Activated T-helper 1 cell treated with anti-CD3 and anti-CD28 coated beads, Interleukin-12 subunit alpha, Interleukin-12 subunit beta, Interleukin-2, Interleukin-4 antibody, amounts not matched to agents 30 ng/mL and 10 ng/mL and 1 ng/mL, durations not matched to agents 14 hours and 24 hours and 36 hours (primary cell): Measurements from ENCODE around the gene FAM216A. TPM values are rescaled to one million over a fixed set of nuclear protein-coding genes. Genes with fewer than 3 reads are reported as not detected.
A peak's percentile ranks its signal among the peaks of the same experiment; 100 is the strongest.
"Not testable (repeated sequence)": the region's sequence is repeated elsewhere in the genome, so short reads cannot be mapped to it uniquely, and the experiment has no call there.

Experiments
- DNase-seq: peaks from one replicate; pipeline ENCODE4 v3.0.0; 2021; ENCODE audit warnings: low spot score
- H3K27ac Mint-ChIP-seq: one replicate; pipeline ENCODE4 v1.8.0; 2021; ENCODE audit warnings: mild to moderate bottlenecking, mixed read lengths
- H3K27me3 Mint-ChIP-seq: one replicate; pipeline ENCODE4 v1.8.0; 2022; ENCODE audit warnings: mild to moderate bottlenecking, moderate library complexity, mixed read lengths; ENCODE audit not compliant: insufficient read depth
- H3K36me3 Mint-ChIP-seq: one replicate; pipeline ENCODE4 v1.8.0; 2021; ENCODE audit warnings: low read depth, mixed read lengths
- H3K4me1 Mint-ChIP-seq: one replicate; pipeline ENCODE4 v1.8.0; 2021; ENCODE audit warnings: low read depth, mixed read lengths
- H3K4me3 Mint-ChIP-seq: one replicate; pipeline ENCODE4 v1.8.0; 2021; ENCODE audit warnings: mild to moderate bottlenecking, moderate library complexity, mixed read lengths
- H3K9me3 Mint-ChIP-seq: one replicate; pipeline ENCODE4 v1.8.0; 2021; ENCODE audit warnings: mixed read lengths
- intact Hi-C: fragments of 100-400 bp; cut with micrococcal nuclease; formaldehyde crosslinking; loops from one replicate; pipeline ENCODE4 v1.15.1; 2024
- total RNA-seq: library from RNA; stranded (reverse); gene quantifications from 2 replicates; pipeline ENCODE4 v1.2.3, GENCODE V29; 2022

Gene FAM216A, protein sequence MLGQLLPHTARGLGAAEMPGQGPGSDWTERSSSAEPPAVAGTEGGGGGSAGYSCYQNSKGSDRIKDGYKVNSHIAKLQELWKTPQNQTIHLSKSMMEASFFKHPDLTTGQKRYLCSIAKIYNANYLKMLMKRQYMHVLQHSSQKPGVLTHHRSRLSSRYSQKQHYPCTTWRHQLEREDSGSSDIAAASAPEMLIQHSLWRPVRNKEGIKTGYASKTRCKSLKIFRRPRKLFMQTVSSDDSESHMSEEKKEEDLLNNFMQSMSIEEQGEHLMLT
- total RNA-seq = 40.8 and 45.9 TPM in 2 replicates

DNA sequence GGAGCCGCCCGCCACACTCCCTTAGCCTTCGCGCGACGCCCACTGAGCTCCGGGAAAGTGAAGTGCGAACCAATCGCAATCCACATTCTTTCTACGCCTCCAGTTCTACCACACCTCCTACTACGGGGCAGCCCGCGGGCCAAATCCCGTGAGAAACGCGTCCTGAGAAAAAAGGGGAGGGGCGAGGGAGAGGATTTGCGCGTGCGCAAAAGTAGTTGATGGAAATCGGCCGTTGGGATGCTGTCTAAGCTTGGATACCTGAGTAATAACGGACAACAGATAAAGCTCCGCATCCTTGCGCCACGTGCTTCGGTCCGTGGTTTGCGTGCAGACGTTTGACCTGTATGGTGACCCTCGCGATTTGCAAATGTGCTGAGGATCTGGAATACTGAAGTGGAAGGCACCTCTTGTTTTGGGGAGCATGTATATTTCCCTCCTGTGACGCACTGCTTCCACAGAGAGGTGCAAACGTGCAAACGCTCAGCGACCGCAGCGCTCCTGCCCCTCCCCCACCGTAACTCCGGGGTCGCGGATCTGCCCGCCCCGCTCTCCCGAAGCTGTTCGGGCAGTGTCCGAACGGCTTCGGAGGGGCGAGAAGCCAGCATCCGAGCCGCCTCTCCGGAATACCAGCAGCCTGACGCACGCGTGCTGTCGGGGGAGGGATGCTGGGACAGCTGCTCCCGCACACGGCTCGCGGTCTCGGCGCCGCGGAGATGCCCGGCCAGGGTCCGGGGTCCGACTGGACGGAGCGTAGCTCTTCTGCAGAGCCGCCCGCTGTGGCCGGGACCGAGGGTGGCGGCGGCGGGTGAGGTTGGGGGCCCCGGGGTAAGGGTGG lies at the start of gene FAM216A, which contains the start of gene GPN3:
TSS of gene FAM216A (plus strand) at position 632 of the 835 bp plus-strand sequence. CDS start at position 663, 31 bp downstream.
TSS of gene GPN3 (minus strand) at position 44 of the 835 bp plus-strand sequence. CDS start 54 bp downstream, outside the sequence.
- Mint-ChIP-seq H3K4me3 (peak within 1 kb of the TSS; percentile 96), H3K9me3 (no peaks in the 10 kb centered on the region), H3K27ac (peak within 1 kb of the TSS; percentile 95), H3K27me3 (no peaks in the 10 kb centered on the region), H3K4me1 (peaks cover 31% of the 10 kb centered on the region), H3K36me3 (peaks cover 19% of the 10 kb centered on the region)
- peak; percentile 96 for DNase-seq
- intact Hi-C loops = loop anchor here (1.0 to 10.0 kb wide), 14 partner anchors 18 to 356 kb away; partner anchors contain the start of genes ANAPC7, ARPC3, ATP2A2 and PPP1CC

GRCh38 chr12:110420644-110421043 lies 48.0 kb upstream of the FAM216A start:
- H3K36me3 Mint-ChIP-seq, H3K9me3 Mint-ChIP-seq, H3K4me1 Mint-ChIP-seq, H3K4me3 Mint-ChIP-seq, H3K27ac Mint-ChIP-seq, intact Hi-C loops, DNase-seq: not testable (repeated sequence)
- H3K27me3 Mint-ChIP-seq = peaks cover 42% of the 10 kb centered on the region

DNA sequence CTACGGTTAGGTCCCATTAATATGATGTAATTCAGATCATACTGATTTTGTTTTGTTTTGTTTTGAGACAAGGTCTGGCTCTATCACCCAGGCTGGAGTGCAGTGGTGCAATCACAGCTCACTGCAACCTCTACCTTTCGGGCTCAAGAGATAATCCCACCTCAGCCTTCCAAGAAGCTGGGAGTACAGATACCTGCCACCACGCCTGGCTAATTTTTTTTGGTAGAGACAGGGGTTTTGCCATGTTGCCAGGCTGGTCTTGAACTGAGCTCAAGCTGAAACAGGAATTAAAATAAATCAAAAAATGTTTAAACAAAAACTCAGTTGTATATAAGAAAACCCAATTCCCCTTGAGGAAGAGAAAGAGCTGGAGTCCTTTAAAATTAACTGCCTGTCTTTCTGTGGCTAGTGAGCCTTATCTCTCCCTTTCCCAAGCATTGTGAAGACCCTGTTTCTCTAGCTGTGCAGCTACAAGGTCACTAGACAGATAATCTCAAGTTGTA lies 47.4 kb upstream of the FAM216A start:
- Mint-ChIP-seq H3K9me3 (no peaks in the 10 kb centered on the region), H3K4me3 (no peak overlapping the region), H3K4me1 (no peaks in the 10 kb centered on the region), H3K36me3 (no peaks in the 10 kb centered on the region), H3K27ac (no peak overlapping the region), H3K27me3 (peaks cover 42% of the 10 kb centered on the region)
- DNase-seq = no peak
- intact Hi-C loops = no loop called here

DNA sequence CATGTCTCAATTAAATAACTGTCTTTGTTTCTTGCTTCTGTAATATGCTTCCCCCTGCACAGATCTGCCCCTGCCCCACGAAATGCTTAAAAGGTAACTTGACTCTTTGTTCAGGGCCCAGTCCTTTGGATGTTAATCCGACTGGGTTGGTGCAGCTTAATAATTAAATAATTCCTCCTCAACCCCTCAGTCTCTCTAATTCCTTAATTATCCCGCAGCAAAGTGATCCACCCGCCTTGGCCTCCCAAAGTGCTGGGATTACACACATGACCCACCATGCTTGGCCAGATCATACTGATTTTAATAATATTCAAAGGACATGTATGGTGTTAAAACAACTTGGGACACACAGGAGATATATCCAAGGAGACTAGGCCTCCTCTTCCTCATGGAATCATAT lies 46.9 kb upstream of the FAM216A start:
- no peaks in the 10 kb centered on the region for H3K9me3 Mint-ChIP-seq
- no peaks in the 10 kb centered on the region for H3K4me1 Mint-ChIP-seq
- intact Hi-C loops = no loop called here
- H3K4me3 Mint-ChIP-seq = no peak overlapping the region
- no peaks in the 10 kb centered on the region for H3K36me3 Mint-ChIP-seq
- H3K27me3 Mint-ChIP-seq = peaks cover 42% of the 10 kb centered on the region
- no peak overlapping the region for H3K27ac Mint-ChIP-seq
- no peak for DNase-seq

GRCh38 chr12:110424237-110424636 lies 44.4 kb upstream of the FAM216A start:
- intact Hi-C loops = no loop called here
- Mint-ChIP-seq H3K4me1 (no peaks in the 10 kb centered on the region), H3K36me3 (no peaks in the 10 kb centered on the region), H3K27ac (no peak overlapping the region), H3K27me3 (peaks cover 37% of the 10 kb centered on the region), H3K9me3 (no peaks in the 10 kb centered on the region), H3K4me3 (no peak overlapping the region)
- DNase-seq = no peak

GRCh38 chr12:110426406-110426805 lies 42.2 kb upstream of the FAM216A start:
- Mint-ChIP-seq H3K9me3 (no peaks in the 10 kb centered on the region), H3K27me3 (peaks cover 28% of the 10 kb centered on the region), H3K36me3 (no peaks in the 10 kb centered on the region), H3K4me1 (no peaks in the 10 kb centered on the region), H3K27ac (no peak overlapping the region), H3K4me3 (no peak overlapping the region)
- intact Hi-C loops = no loop called here
- DNase-seq = no peak

- H3K9me3 Mint-ChIP-seq, H3K27ac Mint-ChIP-seq, H3K4me1 Mint-ChIP-seq, H3K36me3 Mint-ChIP-seq, H3K27me3 Mint-ChIP-seq, intact Hi-C loops, DNase-seq, H3K4me3 Mint-ChIP-seq: not testable (repeated sequence)
Observed at GRCh38 chr12:110429676-110430075, 39.0 kb upstream of the FAM216A start.

DNA sequence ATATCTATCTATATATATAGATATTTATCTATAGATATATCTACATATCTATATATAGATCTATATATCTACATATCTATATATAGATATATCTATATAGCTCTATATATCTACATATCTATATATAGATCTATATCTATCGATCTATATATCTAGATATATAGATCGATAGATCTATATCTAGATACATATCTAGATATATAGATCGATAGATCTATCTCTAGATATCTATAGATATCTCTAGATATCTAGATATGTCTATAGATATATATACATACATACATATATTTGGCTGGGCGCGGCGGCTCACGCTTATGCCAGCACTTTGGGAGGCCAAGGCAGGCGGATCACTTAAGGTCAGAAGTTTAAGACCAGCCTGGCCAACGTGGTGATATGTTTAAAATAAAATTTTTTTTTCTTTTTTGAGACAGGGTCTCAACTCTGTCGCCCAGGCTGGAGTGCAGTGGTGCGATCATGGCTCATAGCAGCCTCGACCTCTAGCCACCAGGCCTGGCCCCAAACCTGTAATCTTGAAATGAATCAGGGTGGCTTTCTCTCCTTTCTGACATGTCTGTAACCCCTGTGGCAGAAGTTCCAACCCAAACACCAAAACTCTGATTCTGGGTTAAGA lies 36.6 kb upstream of the FAM216A start:
- Mint-ChIP-seq H3K9me3 (no peaks in the 10 kb centered on the region), H3K4me3 (no peak overlapping the region), H3K36me3 (peaks cover 21% of the 10 kb centered on the region), H3K27ac (no peak overlapping the region), H3K4me1 (no peaks in the 10 kb centered on the region), H3K27me3 (peaks cover 4% of the 10 kb centered on the region)
- intact Hi-C loops = loop anchor here (1.0 kb wide), 7 partner anchors 18 to 332 kb away; partner anchors contain the start of genes ARPC3, ATP2A2, FAM216A and GPN3
- DNase-seq = no peak

DNA sequence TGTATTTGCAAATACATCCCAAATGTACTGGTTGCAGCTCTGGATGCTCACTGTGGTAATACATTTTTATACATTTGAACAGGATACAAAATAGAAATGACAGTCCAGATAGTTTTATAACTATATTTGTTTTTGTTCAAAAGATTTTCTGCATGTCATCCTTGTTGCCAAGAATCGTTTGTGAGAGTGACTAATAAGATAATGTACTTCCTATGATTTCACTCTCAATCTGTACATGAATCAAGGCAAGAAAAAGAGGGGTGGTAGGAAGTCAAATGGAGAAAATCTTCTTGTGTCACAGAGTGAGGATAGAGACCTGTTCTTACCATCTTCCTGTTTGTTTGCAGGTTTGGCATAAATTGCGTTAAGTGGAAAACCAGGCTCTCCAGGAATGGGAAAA lies 32.4 kb upstream of the FAM216A start:
- Mint-ChIP-seq H3K27me3 (no peaks in the 10 kb centered on the region), H3K36me3 (peaks cover 34% of the 10 kb centered on the region), H3K4me1 (no peaks in the 10 kb centered on the region), H3K27ac (no peak overlapping the region), H3K9me3 (no peaks in the 10 kb centered on the region), H3K4me3 (no peak overlapping the region)
- no peak for DNase-seq
- intact Hi-C loops = no loop called here

- intact Hi-C loops = no loop called here
- peaks cover 35% of the 10 kb centered on the region for H3K4me1 Mint-ChIP-seq
Observed at GRCh38 chr12:110444455-110444854, 24.2 kb upstream of the FAM216A start.

GRCh38 chr12:110449799-110450497 lies 18.7 kb upstream of the FAM216A start, which contains the start of gene ARPC3:
Gene ARPC3, minus strand, starts transcription at chr12:110450337. Its CDS starts 77 bp downstream, at chr12:110450260.
- peak within 1 kb of the TSS; percentile 100 for H3K27ac Mint-ChIP-seq
- intact Hi-C loops = loop anchor here (1.0 to 2.0 kb wide), 8 partner anchors 18 to 438 kb away; partner anchors contain the start of genes ANAPC7, FAM216A, GPN3 and RAD9B
- no peaks in the 10 kb centered on the region for H3K27me3 Mint-ChIP-seq
- H3K36me3 Mint-ChIP-seq = peaks cover 36% of the 10 kb centered on the region
- peak; percentile 94 for DNase-seq
- H3K4me3 Mint-ChIP-seq = peak within 1 kb of the TSS; percentile 100
- no peaks in the 10 kb centered on the region for H3K9me3 Mint-ChIP-seq
- peaks cover 42% of the 10 kb centered on the region for H3K4me1 Mint-ChIP-seq

More at GRCh38 chr12:110444455-110444854, 24.2 kb upstream of the FAM216A start:
- Mint-ChIP-seq H3K4me3 (no peak overlapping the region), H3K9me3 (no peaks in the 10 kb centered on the region), H3K27me3 (no peaks in the 10 kb centered on the region), H3K27ac (no peak overlapping the region), H3K36me3 (peaks cover 29% of the 10 kb centered on the region)
- DNase-seq = no peak

GRCh38 chr12:110451263-110451662 lies 17.4 kb upstream of the FAM216A start:
- Mint-ChIP-seq H3K27me3 (no peaks in the 10 kb centered on the region), H3K4me1 (peaks cover 36% of the 10 kb centered on the region), H3K9me3 (no peaks in the 10 kb centered on the region), H3K36me3 (peaks cover 33% of the 10 kb centered on the region), H3K4me3 (peak overlapping the region; percentile 100), H3K27ac (peak overlapping the region; percentile 83)
- intact Hi-C loops = loop anchor here (2.0 kb wide), 1 partner anchor 62 kb away; no protein-coding TSS in a partner anchor
- DNase-seq = no peak
